GM18526 (cell line): ENCODE measurements around the gene IGF1R.

Experiments used
- POLR2A ChIP-seq: IDR thresholded peaks from 3 replicates; pipeline ENCODE4 v1.6.1; 2011; ENCODE audit not compliant: insufficient read length; ENCODE audit errors: extremely low read depth

The IGF1R gene

DNA sequence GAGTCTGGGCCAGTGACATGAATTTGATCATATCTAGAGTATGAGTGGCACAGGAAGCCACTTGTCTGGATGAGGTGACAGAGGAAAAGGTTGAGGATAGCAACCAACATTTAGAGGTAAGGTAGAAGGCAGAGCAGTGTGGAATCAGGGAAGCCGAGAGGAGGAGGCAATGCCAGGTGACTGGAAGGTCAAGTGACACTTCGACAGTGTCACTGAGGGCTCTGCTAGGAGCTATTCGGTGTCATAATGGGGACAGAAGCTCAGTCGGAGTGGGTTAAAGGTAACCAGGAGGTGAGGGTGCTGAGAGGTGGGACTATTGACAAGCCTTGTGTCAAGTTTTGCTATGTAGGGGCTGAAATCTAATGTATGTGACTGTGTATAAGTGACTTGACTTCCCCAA is 56.7 kb downstream of the IGF1R start:
- TF ChIP-seq POLR2A = no peak

DNA sequence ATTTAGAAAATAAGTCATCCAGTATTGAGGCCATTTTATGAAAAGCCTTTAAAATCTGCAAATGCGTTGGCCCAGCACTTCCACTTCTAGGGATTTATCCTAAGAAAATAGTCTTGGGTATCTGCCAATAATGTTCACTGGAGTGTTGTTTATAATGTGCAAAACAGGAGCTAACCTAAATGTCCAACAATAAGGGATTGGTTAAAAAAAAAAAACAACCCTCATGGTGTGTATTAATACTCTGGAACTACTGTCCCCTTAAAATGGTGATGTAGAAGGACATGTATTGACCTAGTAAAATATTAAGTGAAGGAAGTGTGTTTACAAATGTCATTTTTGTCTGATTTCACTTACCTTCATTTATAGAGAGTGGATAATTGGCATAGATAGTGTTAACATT is 58.0 kb downstream of the IGF1R start:
- TF ChIP-seq POLR2A = no peak

DNA sequence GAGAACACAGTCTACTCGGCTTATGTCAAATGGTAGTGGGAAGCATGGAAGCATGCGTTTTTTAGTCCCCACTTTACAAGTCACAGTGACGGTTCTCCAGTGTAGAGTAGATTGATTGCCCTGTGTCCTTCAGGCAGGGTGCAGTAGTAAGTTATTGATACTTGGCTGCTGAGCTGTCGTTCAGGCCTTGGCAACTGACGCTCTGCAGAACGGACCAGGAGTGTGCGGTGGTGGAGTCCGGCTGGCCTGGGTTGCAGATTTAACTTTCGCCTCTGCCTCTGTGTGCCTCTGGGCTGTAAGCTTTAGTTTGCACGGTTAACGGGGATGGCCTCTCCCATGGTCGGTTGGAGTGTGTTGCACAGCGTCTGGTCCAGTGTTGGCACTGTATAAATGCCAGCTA is 58.6 kb downstream of the IGF1R start:
- no peak for TF ChIP-seq POLR2A

DNA sequence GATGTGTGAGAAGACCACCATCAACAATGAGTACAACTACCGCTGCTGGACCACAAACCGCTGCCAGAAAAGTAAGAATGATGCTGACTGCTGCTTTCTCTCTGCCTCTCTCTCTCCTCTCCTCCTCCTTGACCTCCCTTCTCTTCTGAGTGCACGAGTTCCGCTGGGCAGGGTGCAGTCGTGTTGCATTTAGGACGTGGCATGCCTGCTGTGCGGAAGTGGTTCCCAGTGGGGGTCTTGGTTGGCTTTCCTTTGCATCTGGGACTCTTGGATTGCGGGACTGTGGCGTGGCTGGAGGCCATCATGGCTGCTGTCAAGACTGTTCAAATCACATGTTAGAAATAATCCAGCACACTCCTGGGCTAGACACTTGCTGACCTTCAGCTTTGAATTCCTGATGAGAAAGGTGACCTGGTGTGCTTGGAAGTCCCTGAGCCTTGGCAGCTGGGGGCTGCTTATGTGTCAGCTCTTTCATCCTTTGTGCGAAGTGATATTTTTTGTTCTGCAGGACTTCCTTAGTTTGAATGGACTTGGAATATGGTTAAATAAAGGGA is 59.8 kb downstream of the IGF1R start:
- no peak for TF ChIP-seq POLR2A

DNA sequence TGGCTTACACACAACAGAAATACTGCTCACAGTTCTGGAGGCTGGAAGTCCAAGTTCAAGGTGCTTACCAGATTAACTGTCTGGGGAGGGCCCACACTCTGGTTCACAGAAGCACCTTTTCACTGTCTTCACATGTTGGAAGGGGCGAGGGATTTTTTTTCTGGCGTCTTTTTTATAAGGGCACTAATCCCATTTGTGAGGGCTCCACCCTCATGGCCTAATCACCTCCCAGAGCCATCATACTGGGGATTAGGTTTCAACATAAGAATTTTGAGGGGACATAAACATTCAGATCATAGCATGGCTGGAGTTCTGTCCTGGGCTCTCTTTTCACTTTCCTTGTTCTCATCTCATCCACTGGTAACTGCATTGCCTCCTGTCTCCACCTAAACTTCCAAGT is 63.5 kb downstream of the IGF1R start:
- TF ChIP-seq POLR2A = no peak

DNA sequence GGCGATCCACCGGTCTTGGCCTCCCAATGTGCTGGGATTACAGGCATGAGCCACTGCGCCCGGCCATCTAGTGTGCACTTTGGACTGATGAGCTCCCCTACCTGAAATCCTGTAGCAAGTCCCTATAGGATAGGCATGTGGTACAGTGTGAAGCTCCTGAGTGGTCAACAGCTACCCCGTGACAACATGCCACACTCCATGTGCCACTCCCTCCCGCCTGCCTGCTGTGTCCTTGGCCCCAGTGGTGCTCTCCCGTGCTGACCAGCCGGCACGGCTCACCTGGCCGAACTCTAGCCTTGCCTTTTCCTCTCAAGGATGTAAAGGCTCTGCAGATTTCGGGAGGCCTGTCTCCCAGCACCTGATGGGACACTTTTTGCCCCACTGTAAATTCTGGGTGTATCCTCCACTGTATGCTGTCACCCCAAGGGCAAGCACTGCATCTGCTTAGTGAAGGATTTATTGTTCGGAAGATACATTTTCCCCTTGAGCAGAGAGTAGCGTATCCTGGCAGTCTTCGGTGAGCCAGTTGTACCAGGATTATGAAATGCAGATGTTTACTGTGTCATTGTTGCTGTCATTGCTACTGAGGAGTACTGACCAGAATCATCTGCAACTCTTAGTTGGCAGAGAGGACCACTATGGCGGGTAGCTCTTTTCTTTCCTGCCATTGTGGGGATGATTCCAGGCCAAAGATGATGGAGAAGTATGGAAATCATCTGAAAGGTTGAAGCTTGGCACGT is 64.7 kb downstream of the IGF1R start:
- TF ChIP-seq POLR2A = no peak

DNA sequence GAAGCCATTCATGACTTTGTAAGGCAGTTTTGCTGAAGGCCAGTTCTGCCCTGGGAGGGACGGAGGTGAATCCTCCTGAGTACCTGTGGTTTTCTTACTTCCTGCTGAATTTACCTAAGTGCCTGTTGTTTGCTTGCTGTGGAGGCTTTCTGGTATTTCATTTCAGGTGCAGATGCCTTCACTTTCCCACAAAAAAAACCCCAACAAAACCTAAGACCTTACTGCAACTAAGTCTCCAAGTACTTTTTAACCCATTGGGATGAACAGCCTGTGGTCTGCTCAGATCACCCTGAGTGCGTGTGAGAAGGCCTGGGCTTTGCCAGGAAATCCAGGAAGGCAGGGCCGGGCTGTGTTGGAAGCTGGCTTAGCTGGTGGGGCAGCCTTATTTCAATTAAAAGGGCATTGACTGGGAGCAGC is 65.3 kb downstream of the IGF1R start:
- TF ChIP-seq POLR2A = no peak

DNA sequence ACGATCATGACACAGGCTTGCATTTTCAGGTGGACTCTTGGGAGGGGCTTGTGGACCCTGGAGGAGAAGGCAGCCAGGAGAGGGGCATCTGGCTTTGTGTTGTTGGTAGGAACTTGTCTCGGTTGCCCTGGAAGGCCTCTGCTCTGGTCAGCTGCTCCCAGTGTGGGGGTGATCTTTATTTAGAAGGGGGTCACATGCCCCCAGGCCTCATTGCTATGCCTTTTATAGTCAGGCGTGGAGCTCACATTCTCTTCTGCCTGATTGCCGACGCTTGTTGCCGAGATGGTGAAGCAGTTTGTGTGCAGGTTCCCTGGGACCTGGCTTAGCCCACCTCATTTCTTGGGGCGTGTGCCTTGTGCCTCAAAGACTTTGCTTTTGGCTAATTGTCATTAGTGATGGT is 66.6 kb downstream of the IGF1R start:
- TF ChIP-seq POLR2A = no peak

DNA sequence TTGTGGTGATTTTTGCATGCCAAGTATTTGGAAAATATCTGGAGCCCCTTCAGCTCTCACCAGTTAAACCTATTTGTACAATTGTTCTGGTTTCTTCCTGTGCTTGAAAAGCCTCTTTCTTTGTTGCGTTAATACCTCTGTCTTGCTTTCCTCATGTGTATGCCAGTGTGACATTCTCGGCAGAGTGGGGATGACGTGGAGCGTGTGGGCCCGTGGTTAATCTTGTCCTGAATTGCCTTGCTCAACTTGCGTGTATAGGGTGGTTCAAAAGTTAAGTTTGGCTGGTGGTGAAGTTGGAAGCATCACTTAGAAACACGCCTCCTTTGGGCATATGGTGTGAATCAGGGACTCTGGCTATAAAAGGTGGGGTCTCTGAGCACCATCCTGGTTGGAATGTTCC is 67.1 kb downstream of the IGF1R start:
- no peak for TF ChIP-seq POLR2A

DNA sequence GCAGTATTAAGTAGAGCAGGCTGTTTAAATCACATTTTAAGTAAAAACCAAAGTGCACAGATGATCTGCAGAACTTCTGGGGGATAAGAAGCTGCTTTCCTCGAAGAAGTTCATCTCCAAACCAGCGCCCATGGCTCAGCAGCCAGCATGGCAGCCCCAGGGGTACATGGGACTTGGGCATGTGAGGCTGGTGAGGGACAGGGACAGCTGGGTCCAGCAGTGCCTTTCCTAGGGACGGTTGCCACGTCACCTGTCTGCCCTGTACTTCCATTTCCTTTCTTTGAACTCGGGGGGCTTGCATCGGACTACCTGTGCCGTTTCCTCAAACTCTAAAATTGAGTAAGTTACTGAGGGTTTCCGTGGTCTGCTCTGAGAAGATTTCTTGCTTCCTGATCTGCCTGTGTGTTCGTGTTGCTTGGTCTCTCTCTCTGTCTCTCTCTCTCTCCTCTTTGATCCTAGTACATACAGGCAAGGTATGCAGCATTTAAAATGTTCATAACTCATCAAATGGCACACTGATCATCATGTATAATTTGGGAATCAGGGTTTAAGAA is 67.6 kb downstream of the IGF1R start:
- TF ChIP-seq POLR2A = no peak

DNA sequence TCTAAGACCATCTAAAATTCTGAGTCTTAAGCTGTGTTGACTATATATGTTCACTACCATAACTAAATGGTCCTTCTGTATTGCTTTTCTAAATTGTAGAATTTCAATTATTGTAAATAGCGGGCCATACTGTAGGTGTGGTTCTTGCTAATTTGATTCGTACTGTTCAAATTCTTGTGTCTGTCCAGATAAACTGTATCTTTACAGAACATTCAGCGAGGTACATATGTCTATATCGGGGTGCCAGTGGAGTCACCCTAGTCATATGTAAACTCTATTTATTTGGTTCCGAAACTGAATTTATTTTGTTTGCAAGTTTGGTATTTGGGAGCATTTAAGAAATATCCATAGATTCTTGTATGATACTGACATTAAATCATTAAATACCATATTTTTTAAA is 69.0 kb downstream of the IGF1R start:
- no peak for TF ChIP-seq POLR2A

DNA sequence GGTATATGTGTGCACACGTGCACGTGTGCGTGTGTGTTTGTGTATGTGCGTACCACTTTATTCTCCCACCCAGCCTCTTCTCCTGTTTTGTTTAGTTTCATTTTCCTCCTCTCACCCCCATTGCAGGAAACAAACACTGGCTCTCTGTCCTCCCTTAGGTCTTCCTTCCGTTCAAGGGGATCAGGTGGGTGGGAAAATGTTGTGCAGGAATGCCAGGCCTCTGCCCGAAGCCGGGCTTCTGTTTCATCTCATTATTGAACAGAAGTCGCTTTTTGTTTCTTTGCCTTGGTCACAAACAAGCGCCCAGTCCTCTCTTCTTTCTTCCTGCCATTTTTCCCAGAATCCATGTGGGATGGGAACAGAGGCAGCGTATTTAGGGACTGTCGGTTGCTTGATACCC is 69.6 kb downstream of the IGF1R start:
- TF ChIP-seq POLR2A = no peak

DNA sequence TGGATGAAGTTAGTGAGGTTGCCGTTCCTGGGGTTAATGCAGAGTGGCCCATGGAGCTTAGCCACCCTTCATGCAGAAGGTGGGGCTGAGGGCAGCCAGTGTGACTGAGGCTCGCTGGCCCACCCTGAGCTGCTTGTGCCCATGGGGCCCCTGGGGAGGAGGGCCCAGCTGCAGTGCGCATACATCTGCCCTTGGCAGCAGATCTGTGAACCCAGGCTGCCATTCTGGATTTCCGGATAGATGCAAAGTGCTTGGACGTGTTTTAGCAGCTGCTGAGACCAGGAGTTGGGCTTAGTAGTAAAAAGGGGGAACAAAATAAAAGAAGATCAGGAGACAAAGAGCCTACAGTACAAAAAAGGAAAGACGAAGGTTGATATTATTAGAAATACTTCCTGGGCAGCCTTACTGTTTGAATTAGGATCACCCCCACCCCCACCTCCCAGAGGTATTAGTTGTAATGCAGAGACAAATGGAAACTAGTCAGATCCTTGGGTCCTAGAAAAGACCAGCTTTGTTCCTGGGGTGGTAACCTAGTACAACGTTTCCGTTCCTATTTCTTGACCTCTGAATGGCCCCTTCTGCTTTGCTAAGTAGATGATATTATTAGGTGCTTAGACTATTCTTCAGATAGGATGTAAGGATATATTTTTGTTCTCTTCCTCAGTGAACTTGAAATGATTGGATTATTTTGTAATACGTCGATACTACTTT is 70.2 kb downstream of the IGF1R start:
- TF ChIP-seq POLR2A = no peak

DNA sequence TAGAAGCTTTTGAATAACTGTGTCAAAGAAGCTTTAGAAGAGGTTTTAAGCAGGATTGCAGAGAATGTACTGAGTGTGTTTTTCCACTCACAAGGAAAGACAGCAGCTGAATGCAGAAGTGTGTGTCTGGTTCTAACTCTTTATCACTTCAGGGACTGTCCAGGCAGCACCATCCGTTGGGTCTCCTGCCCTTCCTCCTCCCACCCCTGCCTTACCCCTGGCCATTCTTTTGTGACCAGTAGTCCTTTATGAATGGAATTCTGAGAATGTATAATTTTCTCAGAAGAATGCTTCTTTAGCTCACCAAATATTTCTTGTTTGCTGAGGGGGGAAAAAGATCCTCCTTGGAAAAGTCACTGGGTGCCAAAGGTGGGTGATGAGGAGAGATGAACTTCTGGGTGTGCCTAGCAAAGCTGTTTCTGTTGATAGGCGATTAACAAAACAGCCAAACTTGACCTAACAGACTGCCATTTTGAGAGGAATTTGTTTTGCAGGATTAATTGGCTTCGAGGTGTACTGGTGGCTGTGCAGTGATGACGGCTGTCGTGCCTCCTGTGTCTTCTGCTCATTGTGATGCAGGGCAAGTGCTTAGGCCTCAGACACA is 70.9 kb downstream of the IGF1R start:
- no peak for TF ChIP-seq POLR2A

DNA sequence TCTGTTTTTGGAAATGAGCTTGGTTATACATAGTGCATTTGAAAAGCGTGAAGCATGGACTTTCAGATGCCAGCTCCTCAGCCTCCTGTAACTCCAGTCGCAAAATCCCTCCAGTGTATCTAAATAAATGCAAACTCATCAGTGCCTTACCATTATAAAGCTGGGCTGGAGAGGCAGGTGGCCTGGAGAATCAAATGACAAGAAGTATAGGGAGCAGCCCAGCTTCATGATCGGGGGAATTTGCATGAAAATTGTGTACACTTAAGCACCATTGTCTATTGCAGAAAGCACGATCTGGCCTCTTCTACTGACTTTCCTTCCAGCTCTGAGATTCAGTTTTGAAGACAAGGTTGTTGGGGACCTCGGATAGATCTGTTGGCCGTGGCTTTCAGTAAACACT is 71.7 kb downstream of the IGF1R start:
- TF ChIP-seq POLR2A = no peak
